Suppressor macrophage (primary cell): ENCODE data around the gene ARHGAP21.
A peak's percentile ranks its signal among the peaks of the same experiment; 100 is the strongest.

Experiments used
- DNase-seq, 4 experiments: peaks; one replicate each; pipeline ENCODE4 v3.0.0-alpha.2; 2020 to 2022

ARHGAP21 gene

DNA sequence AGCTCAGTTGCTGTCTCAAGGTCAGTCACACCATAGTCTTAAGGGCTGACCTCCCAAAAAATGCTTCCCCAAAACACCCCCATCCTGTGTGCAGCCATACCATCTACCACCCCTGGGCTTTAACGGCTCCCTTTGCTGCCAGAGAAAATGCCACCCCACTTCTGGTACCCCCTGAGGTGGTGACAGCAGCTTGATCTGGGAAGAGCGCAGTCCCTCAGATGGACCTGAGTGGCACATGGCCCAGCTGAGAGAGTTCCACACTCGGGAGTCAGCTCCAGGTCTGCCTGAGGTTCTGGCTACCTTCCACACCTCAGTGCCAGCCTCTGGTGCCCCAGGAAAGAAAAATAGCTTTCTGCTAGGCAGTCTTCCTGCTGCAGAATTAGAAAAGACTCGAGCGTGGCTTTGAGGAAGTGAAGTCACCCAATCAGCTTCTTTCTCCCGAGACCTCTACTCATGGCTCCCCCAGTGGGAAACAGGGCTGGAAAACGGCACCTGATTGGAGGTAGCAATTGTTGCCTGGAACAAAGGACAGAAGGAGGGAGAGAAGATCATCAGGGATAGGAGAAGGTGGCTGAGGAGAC is 151.7 kb downstream of the ARHGAP21 start:
- no peak for DNase-seq

DNA sequence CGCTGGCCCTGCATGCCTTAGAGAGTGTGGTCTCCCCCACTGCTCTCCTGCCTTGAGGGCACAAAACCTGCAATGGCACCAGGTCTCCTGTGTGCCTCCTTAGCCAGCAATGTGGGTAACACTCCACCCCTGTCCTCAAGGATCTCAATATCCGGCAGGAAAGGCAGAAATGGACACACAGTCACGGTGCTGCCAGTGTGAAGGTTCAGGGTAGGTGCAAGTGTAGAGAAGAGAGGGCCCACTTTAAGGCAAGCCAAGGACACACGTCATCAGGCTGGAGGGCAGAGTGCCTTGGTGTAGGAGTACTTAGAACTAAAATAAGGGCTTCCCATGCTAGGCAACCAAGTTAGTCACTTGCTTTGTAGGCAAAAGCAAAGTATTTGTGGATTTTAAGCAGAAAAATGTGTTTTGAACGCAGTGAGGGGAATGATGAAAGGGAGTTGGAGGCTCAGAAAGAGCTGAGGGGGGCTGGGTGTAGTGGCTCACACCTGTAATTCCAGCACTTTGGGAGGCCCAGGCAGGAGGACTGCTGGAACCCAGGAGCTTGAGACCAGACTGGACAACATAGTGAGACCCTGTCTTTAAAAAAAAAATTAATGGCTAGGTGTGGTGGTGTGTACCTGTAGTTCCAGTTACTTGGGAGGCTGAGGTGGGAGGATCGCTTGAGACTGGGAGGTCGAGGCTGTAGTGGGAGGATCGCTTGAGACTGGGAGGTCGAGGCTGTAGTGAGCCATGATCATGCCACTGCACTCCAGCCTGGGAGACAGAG is 152.8 kb downstream of the ARHGAP21 start:
- DNase-seq: no peak

DNA sequence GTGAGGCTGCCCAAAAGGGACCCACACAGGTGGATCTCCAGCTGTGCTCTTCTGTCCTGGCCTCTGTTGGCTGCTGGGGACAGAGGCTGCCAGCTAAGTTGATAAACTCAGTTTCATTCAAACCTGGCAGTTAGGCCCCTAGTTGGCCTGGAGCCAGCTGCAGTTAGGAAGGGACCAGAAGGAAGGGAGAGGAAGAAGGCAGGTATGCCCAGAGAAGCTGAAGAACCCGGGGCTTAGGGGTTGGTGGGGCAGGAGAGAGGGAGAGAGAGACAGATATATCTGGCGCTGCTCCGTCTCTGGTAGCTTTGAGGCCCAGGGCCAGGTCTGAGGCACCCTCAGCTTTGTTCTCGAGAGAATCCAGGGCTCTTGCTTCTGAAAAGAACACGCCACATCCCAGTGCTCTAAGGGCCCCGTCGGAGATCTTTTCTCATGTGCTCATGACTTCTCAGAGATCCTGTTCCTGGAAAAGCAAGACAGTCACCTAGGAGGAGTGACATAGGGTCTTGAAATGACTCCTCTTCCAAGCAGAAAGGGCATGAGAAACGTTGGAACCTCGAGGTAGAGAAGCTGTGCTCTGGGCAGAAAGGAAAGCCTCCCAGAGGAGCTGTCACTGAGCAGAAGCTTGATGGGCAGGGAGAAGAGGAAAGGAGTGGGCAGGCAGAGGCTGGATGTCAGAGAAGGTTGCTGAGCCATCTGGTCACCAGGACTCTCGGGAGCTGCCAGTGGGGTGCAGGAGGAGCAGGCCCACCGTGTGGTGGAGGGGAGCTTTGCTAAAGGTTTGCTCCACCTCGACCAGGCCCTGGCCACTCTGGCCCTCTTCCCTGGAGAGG is 153.6 kb downstream of the ARHGAP21 start:
- DNase-seq: no peak

DNA sequence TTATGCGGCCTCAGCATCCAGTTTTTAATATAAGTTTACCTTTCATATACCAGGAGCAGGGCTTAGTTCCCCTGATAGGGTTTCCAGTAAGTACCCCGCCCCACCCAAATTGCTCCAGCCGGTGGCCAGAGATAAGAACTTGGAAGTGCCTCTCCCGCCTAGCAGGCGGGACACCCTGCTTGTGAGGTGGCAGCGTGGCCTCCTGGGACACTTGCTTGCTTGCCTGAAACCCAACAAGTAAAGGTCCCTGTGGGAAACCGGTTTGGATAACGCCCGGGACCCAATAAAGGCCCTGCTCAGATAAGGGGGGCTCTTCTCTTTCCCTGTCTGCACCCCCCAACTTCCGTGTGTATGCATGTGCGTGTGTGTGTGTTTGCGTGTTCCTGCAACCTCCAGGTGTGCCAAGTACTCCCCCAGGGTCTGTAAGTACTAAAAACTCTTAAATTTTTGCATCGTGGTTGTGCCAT is 154.3 kb downstream of the ARHGAP21 start:
- DNase-seq: no peak

DNA sequence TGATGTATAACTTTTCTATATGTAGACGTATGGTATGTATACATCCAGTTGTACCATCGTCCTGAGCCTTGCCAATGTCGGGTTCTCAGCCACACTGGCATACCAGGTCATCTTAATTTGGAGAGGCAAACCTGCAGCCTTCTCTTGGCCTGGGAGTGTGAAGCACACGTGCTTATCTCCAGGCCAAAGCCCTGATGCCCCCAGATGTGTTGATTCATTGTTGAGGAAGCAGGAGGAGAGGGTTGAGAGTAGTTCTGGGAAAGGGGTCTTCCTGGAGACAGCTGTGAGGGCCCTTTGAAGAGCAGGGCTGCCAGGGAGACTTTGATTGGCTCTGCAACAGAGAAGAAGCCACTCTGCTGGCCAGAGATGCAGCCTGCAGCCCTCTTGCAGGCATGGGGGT is 155.6 kb downstream of the ARHGAP21 start:
- DNase-seq: no peak

DNA sequence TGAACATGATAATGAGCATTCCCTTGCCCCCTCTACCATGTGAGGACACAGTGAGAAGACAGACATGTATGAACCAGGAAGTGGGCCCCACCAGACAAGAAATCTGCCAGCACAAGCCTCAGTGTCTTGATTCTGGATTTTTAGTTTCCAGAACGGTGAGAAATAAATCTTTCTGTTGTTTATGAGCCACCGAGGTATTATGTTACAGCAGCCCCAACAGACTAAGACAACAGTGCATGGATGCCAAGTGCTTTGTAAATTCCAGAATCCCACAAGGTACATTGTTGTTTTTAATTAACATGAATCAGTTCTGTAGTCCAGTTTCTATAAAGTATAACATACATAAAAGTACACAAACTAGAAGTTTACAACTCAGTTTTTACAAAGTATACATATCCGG is 162.2 kb downstream of the ARHGAP21 start:
- no peak for DNase-seq

DNA sequence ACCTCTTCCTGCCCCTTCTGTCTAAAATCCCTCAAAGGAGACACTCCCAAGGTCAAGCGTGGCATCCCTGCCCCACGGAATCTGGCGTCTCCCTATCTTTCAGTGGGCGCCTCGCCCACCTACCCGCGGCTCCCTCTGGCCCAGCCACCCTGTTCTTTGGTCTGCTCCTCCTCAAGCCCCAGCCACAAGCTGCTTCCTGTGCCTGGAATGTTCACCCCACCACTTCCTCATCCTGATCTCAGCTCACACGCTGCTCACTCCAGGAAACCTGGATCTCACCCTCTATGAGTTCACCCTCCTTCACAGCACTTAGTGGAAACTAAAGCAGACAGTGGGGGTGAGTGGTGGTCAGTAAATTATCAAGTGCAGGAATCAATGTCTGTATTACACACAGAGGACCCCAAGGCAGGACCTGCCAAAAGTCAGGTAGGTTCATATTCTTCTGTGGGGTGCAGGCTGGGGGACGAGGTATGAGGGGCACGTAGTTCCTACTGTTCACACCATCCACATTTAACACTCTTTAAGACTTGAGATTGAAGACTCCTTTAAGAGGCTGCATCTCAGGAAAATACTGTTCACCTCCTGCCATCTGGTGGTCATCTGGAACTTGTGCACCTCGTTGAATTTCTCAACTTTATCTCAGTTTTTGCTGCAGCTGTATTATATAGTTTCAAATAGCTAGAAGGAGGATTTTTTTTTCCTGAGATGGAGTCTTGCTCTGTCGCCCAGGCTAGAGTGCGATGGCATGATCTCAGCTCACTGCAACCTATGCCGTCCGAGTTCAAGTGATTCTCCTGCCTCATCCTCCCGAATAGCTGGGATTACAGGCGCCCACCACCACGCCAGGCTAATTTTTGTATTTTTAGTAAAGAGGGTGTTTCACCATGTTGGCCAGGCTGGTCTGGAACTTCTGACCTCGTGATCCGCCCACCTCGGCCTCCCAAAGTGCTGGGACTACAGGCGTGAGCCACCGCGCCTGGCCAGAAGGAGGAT is 166.6 kb downstream of the ARHGAP21 start:
- DNase-seq: peak; percentile 3 to 48 (median 44)

DNA sequence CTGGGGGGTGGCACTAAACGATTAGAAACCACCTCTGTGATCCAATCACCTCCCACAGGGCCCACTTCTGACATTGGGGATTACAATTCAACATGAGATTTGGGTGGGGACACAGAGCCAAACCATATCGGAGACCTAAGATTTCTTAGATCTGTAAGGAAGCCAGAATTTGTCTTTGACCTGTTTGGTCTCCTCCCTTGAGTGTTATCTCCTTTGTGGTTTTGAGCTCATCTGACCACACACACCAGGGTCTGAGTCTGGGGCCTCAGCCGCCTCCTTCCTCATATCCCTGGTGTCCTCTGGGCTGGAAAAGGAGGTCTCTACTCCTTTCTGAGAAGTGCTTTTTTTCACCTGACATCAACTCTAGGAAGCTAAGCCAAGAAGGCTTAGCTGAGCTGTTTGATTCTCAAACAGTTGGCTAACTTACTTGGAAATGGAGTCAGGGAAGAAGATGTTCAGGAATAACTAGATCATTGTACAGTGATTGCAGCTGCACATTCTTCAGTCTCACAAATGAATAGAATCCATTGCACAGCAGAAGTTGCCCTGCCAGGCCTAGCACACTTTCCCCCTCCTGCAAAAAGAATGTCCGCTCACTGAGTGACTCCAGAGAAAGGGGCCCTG is 167.4 kb downstream of the ARHGAP21 start:
- no peak for DNase-seq

DNA sequence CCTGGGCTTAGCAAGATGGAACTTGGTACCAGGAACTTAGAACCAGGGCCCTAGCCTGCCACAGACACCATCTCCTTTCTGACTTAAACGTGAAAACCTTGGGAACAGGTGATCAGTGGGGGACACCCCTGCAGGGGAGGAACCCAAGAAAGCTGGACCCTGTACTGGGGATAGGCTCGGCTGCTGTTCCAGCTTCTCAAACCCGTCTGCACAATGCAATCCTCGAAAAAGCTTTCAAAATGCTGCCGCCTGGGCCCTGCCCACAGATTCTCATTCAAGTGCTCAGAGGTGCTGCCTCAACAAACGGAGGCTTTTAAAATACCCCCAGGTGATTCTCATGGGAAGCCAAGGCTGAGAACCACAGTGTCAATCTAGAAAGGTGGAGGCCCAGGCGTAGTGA is 169.7 kb downstream of the ARHGAP21 start:
- no peak for DNase-seq

DNA sequence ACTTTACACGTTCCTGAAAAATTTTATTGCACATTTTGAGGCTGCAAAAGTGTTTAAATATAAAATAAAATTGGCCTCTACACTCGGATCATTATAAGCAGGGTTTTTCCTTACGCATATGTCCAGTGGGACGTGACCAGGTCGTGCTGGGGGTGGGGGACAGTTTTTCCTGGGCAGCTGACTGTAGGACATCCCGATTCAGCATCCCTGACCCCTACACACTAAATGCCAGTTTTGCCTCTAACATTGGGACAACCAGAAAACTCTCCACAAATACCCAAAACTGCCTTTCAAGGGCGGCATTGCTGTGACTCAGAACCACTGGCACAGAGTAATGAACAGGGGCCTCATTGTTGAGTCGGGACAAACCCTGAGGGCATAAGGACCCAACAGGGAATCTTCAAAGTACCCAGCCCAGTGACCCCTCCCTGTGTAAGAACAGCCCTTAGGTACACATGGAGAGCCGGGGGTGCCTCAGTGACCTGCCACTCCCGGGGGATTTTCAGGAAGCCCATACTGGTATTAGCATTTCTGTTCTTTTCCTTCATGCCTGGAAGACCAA is 170.6 kb downstream of the ARHGAP21 start:
- DNase-seq: no peak

DNA sequence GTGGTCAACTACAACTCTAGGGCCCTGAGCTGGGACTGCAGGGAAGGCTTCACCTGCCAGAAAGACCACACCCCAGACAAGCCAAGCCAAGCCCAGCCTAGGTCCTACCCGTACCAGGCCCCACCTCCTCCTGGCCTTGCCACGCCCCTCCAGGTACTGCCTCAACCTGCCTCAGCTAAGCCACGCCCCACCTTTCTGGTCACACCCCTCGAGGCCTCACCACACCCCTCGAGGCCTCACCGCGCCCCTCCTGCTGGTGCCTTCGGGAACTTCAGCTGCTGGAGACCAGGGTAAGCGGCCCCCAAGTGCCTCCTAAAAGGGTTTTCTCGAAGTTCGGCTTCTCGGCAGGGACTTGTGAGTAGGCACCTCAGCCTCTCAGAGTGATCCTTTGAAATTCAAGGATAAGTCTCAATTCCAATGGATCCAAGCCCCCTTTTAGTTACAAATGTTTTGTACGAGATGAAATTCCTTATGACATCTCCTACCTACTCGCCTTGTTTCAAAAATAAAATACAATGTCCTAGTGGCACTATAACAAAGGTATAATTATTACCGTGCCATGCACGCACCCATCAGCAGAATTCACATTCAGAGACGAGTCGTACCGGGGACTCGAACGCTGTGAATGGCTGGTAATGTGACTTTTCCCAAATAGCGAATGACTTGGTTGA is 171.2 kb downstream of the ARHGAP21 start:
- no peak for DNase-seq

DNA sequence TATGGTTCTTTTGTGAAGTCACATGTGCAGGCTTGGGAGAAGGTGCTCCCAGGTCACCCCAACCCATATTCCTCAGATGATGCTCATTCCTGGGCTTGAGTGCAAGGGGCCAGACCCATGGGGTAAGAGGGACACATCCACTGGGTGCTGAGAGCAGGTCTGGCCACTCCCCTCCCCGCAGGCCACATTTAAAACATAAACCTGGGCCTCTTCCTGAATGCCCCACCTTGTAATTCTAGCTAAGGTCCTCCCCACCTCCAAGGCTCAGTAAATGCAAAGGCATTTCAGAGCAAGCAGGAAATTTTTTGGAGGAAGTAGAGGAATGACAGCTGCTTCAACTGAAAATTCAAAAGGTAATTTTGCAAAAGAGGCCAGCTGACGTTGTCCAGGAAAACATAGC is 172.5 kb downstream of the ARHGAP21 start:
- DNase-seq: no peak

DNA sequence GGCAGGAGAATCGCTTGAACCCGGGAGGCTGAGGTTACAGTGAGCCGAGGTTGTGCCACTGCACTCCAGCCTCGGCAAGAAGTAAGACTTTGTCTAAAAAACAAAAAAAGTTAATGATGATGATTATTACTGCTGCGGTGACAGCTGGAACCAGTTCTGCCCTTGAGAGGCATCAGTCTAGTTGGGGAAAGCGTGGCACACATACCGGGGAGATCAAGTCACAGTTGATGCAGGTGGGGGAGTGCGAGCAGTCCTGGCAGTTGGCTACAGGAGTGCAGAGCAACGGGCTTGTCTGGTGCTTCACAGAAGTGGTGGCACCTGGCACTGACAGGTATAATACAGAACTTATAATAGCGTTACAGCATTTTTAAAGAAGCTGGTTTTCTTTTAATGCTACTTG is 173.0 kb downstream of the ARHGAP21 start:
- DNase-seq: no peak

DNA sequence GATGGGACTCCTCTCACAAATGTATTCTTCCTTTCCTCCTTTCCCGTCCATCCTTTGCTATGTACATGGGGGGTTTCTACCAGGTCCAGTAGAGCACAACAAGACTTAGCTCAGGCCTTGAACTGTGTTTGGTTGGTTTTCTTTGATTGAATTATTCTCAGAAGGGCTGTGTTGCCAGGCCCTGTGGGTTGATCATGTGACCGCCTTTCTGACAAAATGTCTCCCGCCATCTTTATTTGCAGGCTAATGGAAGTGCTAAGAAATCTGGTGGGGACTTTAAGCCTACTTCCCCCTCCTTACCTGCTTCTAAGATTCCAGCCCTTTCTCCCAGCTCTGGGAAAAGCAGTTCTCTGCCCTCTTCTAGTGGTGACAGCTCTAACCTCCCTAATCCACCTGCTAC is 178.1 kb downstream of the ARHGAP21 start:
- no peak for DNase-seq

DNA sequence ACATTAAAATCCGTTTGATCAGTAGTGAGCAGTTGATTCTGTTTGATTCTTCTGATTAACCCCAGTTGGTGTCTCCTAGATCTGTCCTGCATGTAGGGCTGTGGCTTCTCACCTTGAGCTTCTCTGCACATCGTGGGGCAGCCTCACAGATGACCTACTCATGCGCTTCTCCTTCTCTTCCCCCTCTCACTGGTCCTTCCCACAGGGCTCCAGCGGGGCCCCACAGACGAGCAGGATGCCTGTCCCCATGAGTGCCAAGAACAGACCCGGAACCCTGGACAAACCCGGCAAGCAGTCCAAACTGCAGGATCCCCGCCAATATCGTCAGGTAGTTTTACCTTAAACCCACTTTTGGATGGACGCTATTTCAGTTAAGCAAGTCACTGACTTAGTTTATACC is 178.9 kb downstream of the ARHGAP21 start:
- no peak for DNase-seq

DNA sequence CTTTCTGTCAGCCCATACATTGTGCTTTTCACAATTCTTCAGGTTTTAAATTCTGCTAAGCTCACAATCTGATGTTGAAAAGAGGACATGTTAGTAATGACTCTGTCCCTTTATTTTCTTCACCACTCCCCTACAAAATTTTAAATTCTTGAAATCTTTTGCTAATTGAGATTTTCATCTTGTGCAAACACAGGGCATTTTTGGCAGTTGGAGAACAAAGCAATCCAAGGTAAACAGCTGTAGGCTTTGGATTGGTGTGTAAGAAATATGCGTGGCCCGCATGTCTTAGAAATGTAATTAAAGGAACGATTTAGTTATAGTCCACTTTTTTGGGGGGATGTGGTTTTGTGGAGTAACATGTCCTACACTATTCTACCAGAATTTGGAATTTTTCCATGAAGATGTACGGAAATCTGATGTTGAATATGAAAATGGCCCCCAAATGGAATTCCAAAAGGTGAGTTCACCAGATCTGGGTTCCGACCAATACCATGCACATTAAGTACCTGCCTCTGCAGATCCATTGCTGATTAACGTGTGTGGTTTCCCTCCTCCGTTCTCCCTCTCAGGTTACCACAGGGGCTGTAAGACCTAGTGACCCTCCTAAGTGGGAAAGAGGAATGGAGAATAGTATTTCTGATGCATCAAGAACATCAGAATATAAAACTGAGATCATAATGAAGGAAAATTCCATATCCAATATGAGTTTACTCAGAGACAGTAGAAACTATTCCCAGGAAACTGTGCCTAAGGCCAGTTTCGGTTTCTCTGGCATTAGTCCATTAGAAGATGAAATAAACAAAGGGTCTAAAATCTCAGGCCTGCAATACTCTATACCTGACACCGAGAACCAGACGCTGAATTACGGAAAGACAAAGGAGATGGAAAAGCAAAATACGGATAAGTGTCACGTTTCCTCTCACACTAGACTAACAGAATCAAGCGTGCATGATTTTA is 181.1 kb downstream of the ARHGAP21 start:
- DNase-seq: no peak

DNA sequence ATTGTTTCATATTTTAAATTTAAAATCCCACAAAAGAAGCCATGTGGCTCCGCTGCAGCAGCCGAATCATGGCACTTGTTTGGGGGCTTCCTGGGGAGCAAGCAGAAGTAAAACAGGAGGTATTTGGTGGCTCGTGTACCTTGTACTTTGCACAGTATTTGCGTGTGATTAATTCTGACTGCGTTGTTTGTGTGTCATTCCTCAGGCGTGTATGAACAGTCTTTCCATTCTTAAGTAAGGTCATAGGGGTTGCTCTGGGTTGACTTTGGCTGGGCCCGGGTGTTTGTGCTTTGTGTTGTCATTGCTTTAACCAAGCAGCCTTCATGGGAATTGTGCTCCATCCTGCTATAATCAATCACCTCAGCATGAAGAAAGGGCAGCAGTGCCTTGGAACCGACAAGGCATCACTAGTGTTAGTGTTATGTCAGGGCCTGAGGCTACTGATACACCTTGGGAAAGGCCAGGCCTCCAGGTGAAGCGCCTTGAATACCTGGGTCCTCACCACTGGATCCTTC is 182.4 kb downstream of the ARHGAP21 start:
- no peak for DNase-seq

DNA sequence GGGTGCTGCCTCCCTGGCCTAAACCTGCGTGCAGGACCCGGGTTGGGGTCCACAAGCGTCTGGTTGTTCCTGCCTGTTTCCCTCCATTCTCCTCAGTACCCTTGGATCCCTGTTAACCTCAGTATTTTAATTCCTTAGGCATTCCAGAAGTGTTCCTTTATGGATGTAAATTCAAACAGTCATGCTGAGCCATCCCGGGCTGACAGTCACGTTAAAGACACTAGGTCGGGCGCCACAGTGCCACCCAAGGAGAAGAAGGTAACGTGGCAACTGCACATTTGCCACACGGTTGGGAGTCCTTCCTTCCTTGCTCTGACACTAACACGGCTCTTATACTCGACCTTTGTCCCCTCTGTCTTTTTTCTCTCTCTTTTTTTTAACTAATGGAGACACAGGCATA is 187.1 kb downstream of the ARHGAP21 start:
- no peak for DNase-seq

DNA sequence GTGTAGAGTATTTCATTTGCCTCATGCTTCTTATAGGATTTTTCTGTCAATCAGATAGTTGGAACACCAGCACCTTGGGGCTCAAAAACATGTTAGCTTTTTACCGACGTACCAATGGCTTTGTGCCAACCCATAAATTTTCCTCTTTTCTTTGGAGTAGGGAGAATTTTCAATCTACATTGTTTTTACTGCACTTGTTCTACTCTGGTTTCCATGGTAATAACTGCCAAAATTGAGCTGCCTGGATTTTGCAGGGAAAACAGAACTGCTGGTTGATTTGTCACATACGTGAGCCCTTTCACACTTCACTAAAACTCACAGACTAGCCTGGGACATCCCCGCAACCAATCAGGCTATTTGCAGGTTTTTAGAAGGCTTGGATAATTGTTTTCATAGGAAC is 189.7 kb downstream of the ARHGAP21 start:
- no peak for DNase-seq
